HEK293T (cell line): Measurements from ENCODE around the gene SSR1.

Source experiments
- FOXK2 ChIP-seq: fragments of 450-650 bp; IDR thresholded peaks from 2 replicates; pipeline ENCODE4 v1.6.1; 2016; ENCODE audit warnings: mild to moderate bottlenecking
- HDGF ChIP-seq: fragments of 450-650 bp; IDR thresholded peaks from 2 replicates; pipeline ENCODE4 v1.6.1; 2017; ENCODE audit warnings: antibody characterized with exemption, borderline replicate concordance
- PKNOX1 ChIP-seq: fragments of 450-650 bp; IDR thresholded peaks from 2 replicates; pipeline ENCODE4 v1.6.1; 2016
- SP1 ChIP-seq: fragments of 450-650 bp; IDR thresholded peaks from 2 replicates; pipeline ENCODE4 v1.6.1; 2017

GRCh38 chr6:7296602-7297001, 16.4 kb downstream of the SSR1 start:
- TF ChIP-seq HDGF: no peak
- TF ChIP-seq SP1: no peak
- no peak for TF ChIP-seq PKNOX1
- TF ChIP-seq FOXK2: no peak
